Measurements from ENCODE around the gene PCSK6.

Gene PCSK6

GRCh38 chr15:101445562-101446517, 43.7 kb downstream of the PCSK6 start:
- DNase-seq = no peak

- DNase-seq = no peak
These were observed 44.5 kb downstream of the PCSK6 start for GRCh38 chr15:101444807-101445508.

- no peak for DNase-seq
These were observed 45.5 kb downstream of the PCSK6 start for GRCh38 chr15:101444015-101444414.

- no peak for DNase-seq
These were observed 47.2 kb downstream of the PCSK6 start for GRCh38 chr15:101442272-101442671.

GRCh38 chr15:101441696-101442095, 47.8 kb downstream of the PCSK6 start:
- DNase-seq = no peak

DNA sequence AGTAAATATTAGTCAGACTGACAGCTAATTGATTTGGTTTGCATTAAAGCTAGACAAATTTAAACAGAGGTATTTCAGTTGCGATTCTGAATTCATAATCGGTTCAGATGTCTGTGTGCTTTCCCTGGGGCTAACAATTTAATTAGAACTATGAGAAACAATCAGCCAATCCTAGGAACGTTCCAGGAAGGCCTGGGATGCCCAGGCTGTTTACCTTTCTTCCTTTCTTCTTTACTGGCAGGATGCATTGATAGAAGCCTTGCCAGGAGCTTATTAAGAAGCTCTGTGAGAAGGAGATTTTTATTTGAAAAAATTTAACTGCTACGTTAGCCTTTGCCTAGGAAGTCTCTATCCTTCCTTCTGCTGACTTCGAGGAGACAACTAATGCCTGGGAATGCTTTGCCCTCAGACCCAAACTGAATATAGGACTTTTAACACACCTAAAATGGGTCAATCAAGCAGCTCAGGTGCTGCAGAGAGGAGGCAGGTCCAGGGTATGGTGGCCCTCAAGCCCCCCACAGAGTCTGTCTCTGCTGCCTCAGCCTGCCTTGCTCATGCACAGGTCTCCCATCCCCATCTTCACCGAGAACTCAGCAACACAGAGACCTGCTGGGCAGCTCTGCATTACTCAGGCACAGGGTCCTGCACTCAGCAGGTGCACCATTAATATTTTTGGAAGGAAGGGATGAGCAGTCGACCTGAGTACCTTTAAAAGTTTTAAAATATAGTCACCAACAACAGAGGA, 48.5 kb downstream of the PCSK6 start:
- no peak for DNase-seq

GRCh38 chr15:101439920-101440319, 49.6 kb downstream of the PCSK6 start:
- no peak for DNase-seq

DNA sequence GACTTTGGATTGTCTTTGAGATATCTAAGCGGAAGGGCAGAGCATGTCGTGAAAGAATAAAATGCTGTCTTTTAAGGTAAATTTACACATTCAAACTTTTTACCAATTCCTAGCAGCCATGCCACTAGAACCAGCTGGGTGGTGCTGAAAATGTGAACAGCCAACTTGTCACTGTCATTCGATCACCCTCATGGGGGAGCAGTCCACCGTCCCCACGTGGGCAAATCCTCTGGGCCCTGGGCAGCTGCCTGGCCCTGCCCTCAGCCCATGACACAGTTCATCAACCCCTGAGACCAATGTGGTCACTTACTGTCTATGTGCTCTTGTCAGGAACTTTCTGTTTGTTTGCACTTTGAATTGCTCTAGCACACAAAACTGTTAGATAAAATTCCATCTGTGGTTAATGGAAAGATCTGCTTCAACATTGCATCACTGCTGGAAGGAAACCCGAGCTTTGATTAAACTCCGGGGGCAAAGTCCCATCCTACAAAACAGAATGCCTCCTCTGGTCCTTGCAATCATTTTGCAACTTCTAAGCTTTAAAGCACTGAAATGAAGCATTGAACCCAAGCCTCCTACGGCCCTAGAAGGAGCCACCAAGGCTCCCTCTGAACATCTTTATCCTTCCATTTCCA, 50.1 kb downstream of the PCSK6 start:
- no peak for DNase-seq

DNA sequence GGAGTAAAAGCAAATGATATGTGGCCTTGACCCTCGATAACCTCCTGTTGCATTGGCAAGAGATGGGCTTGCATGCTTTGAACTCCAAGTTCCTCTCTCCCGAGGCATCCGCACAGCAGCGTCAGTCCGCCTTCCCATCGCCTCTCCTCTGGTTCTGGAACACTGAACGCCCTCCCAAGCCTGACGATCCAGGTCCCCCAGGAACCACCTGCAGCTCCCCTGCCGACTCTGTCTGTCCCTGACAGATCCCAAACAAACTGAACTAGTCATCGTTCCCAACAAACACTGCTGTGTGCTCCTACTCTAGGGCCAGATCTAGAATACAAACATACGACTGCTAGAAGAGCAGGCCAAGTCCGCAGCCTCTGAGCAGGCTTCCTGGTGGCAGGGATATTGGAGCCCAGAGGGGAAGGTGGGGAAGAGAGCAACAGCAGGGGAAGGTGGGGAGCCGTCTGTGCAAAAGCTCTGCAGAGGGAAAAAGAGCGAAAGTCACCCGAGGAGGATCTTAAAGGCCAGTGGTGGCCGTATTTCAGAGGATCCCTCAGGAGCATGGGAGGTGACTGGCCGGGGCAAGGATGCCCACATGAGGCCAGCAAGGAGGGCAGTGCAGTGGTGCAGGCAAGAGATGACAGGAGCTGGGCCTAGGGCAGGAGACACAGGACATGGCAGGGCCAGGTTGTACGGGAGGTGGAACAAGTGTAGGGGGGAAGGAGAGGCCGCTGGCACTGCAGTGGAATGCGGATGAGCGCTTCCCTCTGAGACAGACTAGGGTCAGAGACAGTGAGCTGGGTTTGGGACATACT, 50.8 kb downstream of the PCSK6 start:
- DNase-seq = no peak

DNA sequence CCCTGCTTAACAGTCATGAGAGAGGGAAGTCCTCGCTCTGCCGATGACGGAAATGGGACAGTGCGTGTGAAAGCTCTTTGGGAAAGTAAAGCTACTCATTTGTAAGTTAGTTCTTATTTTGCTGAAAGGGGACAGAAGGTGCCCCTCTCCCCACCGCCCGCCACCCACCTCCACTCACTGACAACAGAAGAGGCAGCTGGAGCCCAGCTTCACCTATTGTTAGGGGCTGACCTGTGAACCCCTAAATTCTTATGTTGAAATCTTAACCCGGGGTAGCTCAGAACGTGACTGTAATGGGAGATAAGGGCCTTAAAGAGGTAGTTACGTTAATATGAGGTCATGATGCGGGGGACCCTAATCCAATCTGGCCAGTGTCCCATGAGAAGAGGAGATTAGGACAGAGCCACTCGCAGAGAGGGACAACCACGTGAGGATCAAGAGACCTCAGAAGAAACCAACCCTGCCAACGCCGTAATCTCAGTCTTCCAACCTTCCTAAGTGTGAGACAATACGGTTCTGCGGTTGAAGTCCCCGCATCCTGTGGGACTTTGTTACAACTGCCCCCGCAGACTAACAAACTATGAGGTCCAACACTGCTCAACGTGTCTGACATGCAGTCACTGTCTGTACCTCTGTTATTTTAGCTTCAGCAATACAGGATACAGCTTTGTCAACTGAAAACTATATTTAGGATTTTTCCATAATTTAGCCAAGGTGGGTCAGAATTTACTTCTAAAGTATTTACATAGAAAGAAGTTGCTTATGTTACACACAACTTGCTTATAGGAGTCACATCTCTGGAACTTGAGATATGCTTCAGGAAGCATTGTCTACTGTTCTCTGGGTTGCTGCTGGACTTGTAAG, 51.7 kb downstream of the PCSK6 start:
- no peak for DNase-seq

- DNase-seq = no peak
These were observed 52.3 kb downstream of the PCSK6 start for GRCh38 chr15:101437209-101437608.

DNA sequence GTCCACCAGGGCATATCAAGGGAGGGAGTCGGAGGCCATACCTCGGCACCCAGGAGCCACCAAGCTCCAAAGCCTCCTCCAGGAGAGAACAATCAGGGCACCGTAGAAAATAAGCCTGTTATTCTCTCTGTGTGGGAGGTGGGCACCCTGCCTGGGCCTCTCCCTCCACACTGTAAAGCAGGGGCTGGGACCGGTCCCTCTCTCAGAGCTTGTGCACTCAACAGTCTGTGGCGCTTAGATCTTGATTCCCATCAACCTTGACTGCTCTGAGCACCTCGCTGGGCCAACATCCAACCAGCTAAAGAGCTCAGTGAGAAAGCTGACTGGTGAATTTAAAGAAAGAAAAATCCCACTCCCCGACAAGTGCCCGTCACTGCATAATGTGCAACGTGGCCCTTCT, 53.0 kb downstream of the PCSK6 start:
- no peak for DNase-seq

- DNase-seq = no peak
These were observed 53.7 kb downstream of the PCSK6 start for GRCh38 chr15:101435761-101436160.

- DNase-seq = no peak
These were observed 55.2 kb downstream of the PCSK6 start for GRCh38 chr15:101434032-101434920.

DNA sequence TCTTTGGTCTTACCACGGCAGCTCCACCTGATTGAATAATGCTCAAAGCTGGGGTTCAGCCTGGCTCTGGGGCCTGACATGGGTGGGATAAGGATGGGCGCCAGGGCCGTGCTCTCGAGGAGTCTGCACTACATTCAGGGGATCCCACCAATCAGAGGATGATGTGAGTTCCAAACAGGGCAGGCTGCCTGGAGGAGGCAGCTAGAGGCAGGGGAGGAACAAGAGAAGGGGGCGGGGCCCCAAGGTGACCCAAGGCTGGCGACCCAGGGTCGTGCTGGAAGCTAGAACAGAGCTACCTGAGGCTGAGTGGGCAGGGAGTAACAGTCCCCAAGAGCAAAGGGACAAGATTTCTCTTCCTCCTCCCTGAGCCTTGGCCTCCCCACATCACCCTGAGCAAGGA, 56.1 kb downstream of the PCSK6 start:
- DNase-seq = no peak

DNA sequence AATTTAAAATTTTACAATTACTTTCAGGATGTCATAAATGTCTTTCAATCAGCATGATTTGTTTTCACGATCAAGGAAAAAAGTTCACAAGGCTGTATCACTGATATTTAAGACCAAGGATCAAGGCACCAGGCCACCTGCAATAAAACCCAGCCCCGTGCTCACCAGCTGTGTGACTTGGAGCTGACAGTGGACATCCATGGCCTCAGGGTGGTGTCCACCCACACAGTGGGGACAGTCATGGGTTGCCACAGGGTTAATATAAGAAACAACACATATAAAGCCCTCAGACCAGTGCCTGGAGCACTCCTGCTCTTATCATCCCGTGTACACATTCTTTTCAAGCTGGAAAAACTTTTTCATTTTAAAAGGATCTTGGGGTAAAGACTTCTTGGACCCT, 56.5 kb downstream of the PCSK6 start:
- no peak for DNase-seq

- no peak for DNase-seq
These were observed 57.8 kb downstream of the PCSK6 start for GRCh38 chr15:101431748-101432147.

GRCh38 chr15:101431301-101431700, 58.2 kb downstream of the PCSK6 start:
- no peak for DNase-seq

DNA sequence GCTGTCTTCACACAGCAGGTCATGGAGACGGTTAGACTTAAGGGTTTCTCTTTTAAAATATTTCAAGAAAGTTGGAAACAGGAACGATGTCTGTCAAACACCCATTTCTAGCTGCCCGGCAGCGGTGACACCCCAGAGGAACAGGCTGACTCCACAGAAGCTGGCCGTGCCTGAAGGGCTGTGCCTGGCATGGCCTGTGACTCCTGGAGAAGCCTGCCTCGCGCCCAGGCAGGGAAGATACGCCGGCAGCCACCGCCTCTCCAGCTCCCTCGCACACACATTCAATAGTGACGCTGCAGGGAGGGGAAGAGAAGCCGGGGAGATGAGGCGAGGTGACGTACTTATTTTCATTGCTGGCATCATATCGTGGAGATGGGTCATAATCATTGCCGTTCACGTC, 59.9 kb downstream of the PCSK6 start:
- DNase-seq = no peak

GRCh38 chr15:101429191-101429590, 60.3 kb downstream of the PCSK6 start:
- DNase-seq = no peak
